Measurements from ENCODE around the gene IREB2.

DNA sequence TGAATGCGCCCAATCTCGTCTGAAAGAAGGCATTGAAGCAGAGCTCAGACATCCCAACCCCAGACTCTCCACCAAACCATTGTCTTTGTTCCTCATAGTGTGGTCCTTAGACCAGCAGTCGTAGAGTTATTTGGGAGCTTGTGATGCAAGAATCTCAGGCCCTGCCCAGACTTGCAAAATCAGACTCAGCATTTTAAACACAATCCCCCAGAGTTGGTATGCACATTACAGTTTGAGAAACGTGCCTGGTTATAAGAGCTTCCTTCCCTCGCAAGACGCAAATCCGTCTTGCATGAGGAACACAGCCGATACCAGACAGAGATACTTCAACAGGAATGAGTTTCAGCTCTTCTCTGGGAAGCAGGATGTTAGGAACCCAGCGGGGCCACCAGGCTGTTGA lies 38.9 kb upstream of the IREB2 start:
- TF ChIP-seq, protein P1, sequence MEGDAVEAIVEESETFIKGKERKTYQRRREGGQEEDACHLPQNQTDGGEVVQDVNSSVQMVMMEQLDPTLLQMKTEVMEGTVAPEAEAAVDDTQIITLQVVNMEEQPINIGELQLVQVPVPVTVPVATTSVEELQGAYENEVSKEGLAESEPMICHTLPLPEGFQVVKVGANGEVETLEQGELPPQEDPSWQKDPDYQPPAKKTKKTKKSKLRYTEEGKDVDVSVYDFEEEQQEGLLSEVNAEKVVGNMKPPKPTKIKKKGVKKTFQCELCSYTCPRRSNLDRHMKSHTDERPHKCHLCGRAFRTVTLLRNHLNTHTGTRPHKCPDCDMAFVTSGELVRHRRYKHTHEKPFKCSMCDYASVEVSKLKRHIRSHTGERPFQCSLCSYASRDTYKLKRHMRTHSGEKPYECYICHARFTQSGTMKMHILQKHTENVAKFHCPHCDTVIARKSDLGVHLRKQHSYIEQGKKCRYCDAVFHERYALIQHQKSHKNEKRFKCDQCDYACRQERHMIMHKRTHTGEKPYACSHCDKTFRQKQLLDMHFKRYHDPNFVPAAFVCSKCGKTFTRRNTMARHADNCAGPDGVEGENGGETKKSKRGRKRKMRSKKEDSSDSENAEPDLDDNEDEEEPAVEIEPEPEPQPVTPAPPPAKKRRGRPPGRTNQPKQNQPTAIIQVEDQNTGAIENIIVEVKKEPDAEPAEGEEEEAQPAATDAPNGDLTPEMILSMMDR (IDR thresholded peaks at IDR 0.05): no peak
- no peak for TF ChIP-seq EZH2 (IDR thresholded peaks at IDR 0.05; ENCODE audit: borderline replicate concordance, insufficient read depth, low read depth, low read length, poor library complexity, severe bottlenecking)
